GM23338 (cell line): Measurements from ENCODE around the gene TARS3.

Experiments used
- JUNB ChIP-seq: IDR thresholded peaks from one replicate; pipeline ENCODE4 v1.6.1; 2016; ENCODE audit warnings: antibody characterized with exemption; ENCODE audit not compliant: unreplicated experiment
- TF ChIP-seq, protein P1 (sequence below), 2 experiments: fragments of 200-600 bp in 1 of 2; sonication (generic) in 1 of 2; conservative IDR thresholded peaks; 2 replicates each; pipeline versions ENCODE4 v1.5.1 to v1.6.1; 2016 to 2017; ENCODE audit warnings: antibody characterized with exemption in 2 of 2, low read depth in 2 of 2, mild to moderate bottlenecking in 2 of 2, moderate library complexity in 1 of 2
- TF ChIP-seq, protein P2 (sequence below): IDR thresholded peaks from one replicate; pipeline ENCODE4 v1.6.1; 2018; ENCODE audit warnings: antibody characterized with exemption; ENCODE audit not compliant: unreplicated experiment

DNA sequence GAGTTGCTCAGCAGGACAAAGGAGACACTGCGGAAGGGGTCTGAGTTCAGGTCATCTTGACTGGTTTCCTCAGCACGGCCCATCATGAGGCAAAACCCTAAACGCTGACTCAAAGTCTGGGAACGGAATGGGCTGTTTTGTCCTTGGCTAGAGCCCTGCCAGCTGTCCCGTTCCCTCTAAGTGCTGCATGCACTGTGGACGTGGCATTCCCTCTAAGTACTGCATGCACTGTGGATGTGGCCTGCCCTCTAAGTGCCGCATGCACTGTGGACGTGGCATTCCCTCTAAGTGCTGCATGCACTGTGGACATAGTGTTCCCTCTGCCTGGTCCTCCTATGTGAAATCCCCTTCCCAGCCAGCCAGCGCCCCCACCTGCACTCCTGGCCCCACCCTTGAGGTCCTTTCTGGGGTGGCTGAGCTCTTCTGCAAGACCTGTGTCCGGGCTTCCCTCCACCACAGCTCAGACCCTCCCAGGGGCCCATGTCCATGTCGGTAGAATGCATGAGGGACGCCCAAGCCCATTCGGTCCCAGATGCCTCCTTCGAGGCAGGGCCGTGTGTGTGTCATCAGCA, 108.8 kb downstream of the TARS3 start:
- TF ChIP-seq, protein P1, sequence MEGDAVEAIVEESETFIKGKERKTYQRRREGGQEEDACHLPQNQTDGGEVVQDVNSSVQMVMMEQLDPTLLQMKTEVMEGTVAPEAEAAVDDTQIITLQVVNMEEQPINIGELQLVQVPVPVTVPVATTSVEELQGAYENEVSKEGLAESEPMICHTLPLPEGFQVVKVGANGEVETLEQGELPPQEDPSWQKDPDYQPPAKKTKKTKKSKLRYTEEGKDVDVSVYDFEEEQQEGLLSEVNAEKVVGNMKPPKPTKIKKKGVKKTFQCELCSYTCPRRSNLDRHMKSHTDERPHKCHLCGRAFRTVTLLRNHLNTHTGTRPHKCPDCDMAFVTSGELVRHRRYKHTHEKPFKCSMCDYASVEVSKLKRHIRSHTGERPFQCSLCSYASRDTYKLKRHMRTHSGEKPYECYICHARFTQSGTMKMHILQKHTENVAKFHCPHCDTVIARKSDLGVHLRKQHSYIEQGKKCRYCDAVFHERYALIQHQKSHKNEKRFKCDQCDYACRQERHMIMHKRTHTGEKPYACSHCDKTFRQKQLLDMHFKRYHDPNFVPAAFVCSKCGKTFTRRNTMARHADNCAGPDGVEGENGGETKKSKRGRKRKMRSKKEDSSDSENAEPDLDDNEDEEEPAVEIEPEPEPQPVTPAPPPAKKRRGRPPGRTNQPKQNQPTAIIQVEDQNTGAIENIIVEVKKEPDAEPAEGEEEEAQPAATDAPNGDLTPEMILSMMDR (conservative IDR thresholded peaks at IDR 0.05; ENCODE audit: low read depth in 2 of 2): no peak
- TF ChIP-seq, protein P2, sequence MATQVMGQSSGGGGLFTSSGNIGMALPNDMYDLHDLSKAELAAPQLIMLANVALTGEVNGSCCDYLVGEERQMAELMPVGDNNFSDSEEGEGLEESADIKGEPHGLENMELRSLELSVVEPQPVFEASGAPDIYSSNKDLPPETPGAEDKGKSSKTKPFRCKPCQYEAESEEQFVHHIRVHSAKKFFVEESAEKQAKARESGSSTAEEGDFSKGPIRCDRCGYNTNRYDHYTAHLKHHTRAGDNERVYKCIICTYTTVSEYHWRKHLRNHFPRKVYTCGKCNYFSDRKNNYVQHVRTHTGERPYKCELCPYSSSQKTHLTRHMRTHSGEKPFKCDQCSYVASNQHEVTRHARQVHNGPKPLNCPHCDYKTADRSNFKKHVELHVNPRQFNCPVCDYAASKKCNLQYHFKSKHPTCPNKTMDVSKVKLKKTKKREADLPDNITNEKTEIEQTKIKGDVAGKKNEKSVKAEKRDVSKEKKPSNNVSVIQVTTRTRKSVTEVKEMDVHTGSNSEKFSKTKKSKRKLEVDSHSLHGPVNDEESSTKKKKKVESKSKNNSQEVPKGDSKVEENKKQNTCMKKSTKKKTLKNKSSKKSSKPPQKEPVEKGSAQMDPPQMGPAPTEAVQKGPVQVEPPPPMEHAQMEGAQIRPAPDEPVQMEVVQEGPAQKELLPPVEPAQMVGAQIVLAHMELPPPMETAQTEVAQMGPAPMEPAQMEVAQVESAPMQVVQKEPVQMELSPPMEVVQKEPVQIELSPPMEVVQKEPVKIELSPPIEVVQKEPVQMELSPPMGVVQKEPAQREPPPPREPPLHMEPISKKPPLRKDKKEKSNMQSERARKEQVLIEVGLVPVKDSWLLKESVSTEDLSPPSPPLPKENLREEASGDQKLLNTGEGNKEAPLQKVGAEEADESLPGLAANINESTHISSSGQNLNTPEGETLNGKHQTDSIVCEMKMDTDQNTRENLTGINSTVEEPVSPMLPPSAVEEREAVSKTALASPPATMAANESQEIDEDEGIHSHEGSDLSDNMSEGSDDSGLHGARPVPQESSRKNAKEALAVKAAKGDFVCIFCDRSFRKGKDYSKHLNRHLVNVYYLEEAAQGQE: no peak
- TF ChIP-seq JUNB: no peak
